HG03469 (cell line): ENCODE measurements around the gene GARRE1.

Source experiments
- ATAC-seq: cut with Tn5 transposase; IDR thresholded peaks from one replicate; pipeline ENCODE4 v1.9.1; 2021; ENCODE audit warnings: mild to moderate bottlenecking, moderate library complexity, moderate number of reproducible peaks; ENCODE audit not compliant: unreplicated experiment

The GARRE1 gene

GRCh38 chr19:34284505-34284904 is 30.2 kb downstream of the GARRE1 start:
- ATAC-seq = no peak

- no peak for ATAC-seq
Measured at GRCh38 chr19:34287662-34288140, 33.3 kb downstream of the GARRE1 start.

- no peak for ATAC-seq
Measured at GRCh38 chr19:34288381-34288780, 34.0 kb downstream of the GARRE1 start.

- no peak for ATAC-seq
Measured at GRCh38 chr19:34291235-34291634, 36.9 kb downstream of the GARRE1 start.

GRCh38 chr19:34295103-34295502 is 40.7 kb downstream of the GARRE1 start:
- no peak for ATAC-seq

GRCh38 chr19:34298891-34299520 is 44.7 kb downstream of the GARRE1 start:
- no peak for ATAC-seq

- ATAC-seq = no peak
Measured at GRCh38 chr19:34299576-34299975, 45.2 kb downstream of the GARRE1 start.

- ATAC-seq = no peak
Measured at GRCh38 chr19:34300380-34300779, 46.0 kb downstream of the GARRE1 start.

GRCh38 chr19:34300962-34301361 is 46.6 kb downstream of the GARRE1 start:
- no peak for ATAC-seq
